Measurements from ENCODE around the gene CHST2.

Gene CHST2

GRCh38 chr3:143099210-143099609 lies 20.4 kb upstream of the CHST2 start:
- DNase-seq, result no peak

- no peak for DNase-seq
These were observed 19.9 kb upstream of the CHST2 start for GRCh38 chr3:143099690-143100089.

GRCh38 chr3:143100451-143100850 lies 19.1 kb upstream of the CHST2 start:
- DNase-seq, result no peak

- DNase-seq, result no peak
These were observed 17.7 kb upstream of the CHST2 start for GRCh38 chr3:143101792-143102381.

- DNase-seq, result no peak
These were observed 15.9 kb upstream of the CHST2 start for GRCh38 chr3:143103652-143104051.

GRCh38 chr3:143105170-143105569 lies 14.4 kb upstream of the CHST2 start:
- DNase-seq, result no peak

GRCh38 chr3:143109861-143110260 lies 9.7 kb upstream of the CHST2 start:
- DNase-seq, result no peak

GRCh38 chr3:143110371-143110770 lies 9.2 kb upstream of the CHST2 start:
- DNase-seq, result no peak

GRCh38 chr3:143118630-143119008 lies 952 bp upstream of the CHST2 start:
- DNase-seq, result no peak

GRCh38 chr3:143119974-143120715 lies 574 bp downstream of the CHST2 start:
- peak; percentile 8 for DNase-seq

GRCh38 chr3:143120716-143121240 lies 1.2 kb downstream of the CHST2 start:
- DNase-seq, result peak; percentile 18

GRCh38 chr3:143121241-143122088 lies 1.9 kb downstream of the CHST2 start:
- DNase-seq, result peak; percentile 38

GRCh38 chr3:143122089-143122430 lies 2.5 kb downstream of the CHST2 start:
- no peak for DNase-seq

GRCh38 chr3:143122608-143123352 lies 3.2 kb downstream of the CHST2 start:
- DNase-seq, result no peak

GRCh38 chr3:143123353-143123984 lies 3.9 kb downstream of the CHST2 start:
- no peak for DNase-seq

- DNase-seq, result no peak
These were observed 5.3 kb downstream of the CHST2 start for GRCh38 chr3:143124601-143125520.

- DNase-seq, result no peak
These were observed 8.2 kb downstream of the CHST2 start for GRCh38 chr3:143127801-143128200.

GRCh38 chr3:143128227-143128955 lies 8.8 kb downstream of the CHST2 start:
- no peak for DNase-seq

- DNase-seq, result no peak
These were observed 12.8 kb downstream of the CHST2 start for GRCh38 chr3:143132246-143132980.

- DNase-seq, result no peak
These were observed 14.9 kb downstream of the CHST2 start for GRCh38 chr3:143134471-143134870.

All from activated effector memory CD4-positive, alpha-beta T cell treated with Interleukin-2 at 50 U/mL for 16 hours (primary cell).